Measurements from ENCODE around the gene FAM186B. TPM values are rescaled to one million over a fixed set of nuclear protein-coding genes. Genes with fewer than 3 reads are reported as not detected.

FAM186B gene
- total and polyA plus RNA-seq, 2 experiments from 2014 or later, result 0.21 to 0.38 TPM

GRCh38 chr12:49654715-49655114 is 49.3 kb upstream of the FAM186B start (continued):
- TF ChIP-seq, protein P1, sequence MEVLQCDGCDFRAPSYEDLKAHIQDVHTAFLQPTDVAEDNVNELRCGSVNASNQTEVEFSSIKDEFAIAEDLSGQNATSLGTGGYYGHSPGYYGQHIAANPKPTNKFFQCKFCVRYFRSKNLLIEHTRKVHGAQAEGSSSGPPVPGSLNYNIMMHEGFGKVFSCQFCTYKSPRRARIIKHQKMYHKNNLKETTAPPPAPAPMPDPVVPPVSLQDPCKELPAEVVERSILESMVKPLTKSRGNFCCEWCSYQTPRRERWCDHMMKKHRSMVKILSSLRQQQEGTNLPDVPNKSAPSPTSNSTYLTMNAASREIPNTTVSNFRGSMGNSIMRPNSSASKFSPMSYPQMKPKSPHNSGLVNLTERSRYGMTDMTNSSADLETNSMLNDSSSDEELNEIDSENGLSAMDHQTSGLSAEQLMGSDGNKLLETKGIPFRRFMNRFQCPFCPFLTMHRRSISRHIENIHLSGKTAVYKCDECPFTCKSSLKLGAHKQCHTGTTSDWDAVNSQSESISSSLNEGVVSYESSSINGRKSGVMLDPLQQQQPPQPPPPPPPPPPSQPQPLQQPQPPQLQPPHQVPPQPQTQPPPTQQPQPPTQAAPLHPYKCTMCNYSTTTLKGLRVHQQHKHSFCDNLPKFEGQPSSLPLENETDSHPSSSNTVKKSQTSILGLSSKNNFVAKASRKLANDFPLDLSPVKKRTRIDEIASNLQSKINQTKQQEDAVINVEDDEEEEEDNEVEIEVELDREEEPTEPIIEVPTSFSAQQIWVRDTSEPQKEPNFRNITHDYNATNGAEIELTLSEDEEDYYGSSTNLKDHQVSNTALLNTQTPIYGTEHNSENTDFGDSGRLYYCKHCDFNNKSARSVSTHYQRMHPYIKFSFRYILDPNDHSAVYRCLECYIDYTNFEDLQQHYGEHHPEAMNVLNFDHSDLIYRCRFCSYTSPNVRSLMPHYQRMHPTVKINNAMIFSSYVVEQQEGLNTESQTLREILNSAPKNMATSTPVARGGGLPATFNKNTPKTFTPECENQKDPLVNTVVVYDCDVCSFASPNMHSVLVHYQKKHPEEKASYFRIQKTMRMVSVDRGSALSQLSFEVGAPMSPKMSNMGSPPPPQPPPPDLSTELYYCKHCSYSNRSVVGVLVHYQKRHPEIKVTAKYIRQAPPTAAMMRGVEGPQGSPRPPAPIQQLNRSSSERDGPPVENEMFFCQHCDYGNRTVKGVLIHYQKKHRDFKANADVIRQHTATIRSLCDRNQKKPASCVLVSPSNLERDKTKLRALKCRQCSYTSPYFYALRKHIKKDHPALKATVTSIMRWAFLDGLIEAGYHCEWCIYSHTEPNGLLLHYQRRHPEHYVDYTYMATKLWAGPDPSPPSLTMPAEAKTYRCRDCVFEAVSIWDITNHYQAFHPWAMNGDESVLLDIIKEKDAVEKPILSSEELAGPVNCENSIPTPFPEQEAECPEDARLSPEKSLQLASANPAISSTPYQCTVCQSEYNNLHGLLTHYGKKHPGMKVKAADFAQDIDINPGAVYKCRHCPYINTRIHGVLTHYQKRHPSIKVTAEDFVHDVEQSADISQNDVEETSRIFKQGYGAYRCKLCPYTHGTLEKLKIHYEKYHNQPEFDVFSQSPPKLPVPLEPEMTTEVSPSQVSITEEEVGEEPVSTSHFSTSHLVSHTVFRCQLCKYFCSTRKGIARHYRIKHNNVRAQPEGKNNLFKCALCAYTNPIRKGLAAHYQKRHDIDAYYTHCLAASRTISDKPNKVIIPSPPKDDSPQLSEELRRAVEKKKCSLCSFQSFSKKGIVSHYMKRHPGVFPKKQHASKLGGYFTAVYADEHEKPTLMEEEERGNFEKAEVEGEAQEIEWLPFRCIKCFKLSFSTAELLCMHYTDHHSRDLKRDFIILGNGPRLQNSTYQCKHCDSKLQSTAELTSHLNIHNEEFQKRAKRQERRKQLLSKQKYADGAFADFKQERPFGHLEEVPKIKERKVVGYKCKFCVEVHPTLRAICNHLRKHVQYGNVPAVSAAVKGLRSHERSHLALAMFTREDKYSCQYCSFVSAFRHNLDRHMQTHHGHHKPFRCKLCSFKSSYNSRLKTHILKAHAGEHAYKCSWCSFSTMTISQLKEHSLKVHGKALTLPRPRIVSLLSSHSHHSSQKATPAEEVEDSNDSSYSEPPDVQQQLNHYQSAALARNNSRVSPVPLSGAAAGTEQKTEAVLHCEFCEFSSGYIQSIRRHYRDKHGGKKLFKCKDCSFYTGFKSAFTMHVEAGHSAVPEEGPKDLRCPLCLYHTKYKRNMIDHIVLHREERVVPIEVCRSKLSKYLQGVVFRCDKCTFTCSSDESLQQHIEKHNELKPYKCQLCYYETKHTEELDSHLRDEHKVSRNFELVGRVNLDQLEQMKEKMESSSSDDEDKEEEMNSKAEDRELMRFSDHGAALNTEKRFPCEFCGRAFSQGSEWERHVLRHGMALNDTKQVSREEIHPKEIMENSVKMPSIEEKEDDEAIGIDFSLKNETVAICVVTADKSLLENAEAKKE (CRISPR knock-in tag; IDR thresholded peaks at IDR 0.05), result no peak

DNA sequence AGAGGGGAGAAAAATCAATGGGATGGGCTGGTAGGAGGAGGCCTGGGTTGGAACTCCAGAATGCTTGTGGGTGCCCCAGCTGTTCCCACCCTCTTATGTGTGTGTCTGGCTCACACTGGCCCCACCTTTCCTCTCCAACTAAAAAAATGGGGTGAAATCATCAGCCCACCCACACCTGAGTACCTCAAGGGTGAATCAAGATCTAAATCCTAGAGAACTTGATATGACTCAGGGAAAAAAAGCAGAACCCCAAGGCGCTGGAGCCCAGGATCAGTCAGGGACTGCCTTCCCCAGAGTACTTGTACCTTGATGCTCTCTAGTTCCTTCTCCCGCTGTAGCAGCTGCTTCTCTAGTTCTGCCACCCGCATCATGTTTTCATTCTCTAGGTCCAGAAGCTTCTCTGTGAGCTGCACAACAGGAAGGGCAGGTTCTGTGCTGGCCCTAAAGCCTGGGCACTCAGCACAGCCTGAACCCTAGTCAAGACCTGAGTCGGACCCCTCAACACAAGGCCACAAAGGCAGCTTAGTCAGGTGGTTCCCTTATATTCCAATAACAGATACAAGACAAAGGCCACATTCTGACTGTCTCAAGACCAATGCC is 47.6 kb upstream of the FAM186B start:
- Histone ChIP-seq H3K4me1 (ENCODE audit: insufficient read depth) (no peaks in the 10 kb centered on the region), H2AFZ (no peak overlapping the region), H3K27me3 (ENCODE audit: insufficient read depth) (no peaks in the 10 kb centered on the region), H3K27ac (ENCODE audit: low read depth) (no peak overlapping the region), H3K4me2 (no peak overlapping the region), H3K79me2 (replicated peaks; ENCODE audit: insufficient read depth) (no peaks in the 10 kb centered on the region), H3K9me2 (ENCODE audit: insufficient read depth) (no peaks in the 10 kb centered on the region), H3F3A (replicated peaks; ENCODE audit: low read depth) (no peaks in the 10 kb centered on the region), H3K36me3 (ENCODE audit: insufficient read depth) (peaks cover 23% of the 10 kb centered on the region), H3K4me3 (no peak overlapping the region), H4K20me1 (replicated peaks; ENCODE audit: insufficient read depth) (peaks cover 7% of the 10 kb centered on the region; the same call in 1 of the 2 replicates)
- H3K4me3 Mint-ChIP-seq, result no peak overlapping the region
- H3K4me1 Mint-ChIP-seq, result peaks cover 7% of the 10 kb centered on the region
- ATAC-seq (no peak), DNase-seq (ENCODE audit: low spot score) (no peak)
- H3K27me3 Mint-ChIP-seq (ENCODE audit: insufficient read depth, low read depth, poor library complexity), result peaks cover 7% of the 10 kb centered on the region
- no peaks in the 10 kb centered on the region for H3K9me3 Mint-ChIP-seq
- H3K27ac Mint-ChIP-seq, result no peak overlapping the region
- peaks cover 69% of the 10 kb centered on the region for H3K36me3 Mint-ChIP-seq (ENCODE audit: low read depth)
- TF ChIP-seq ZNF331 (CRISPR knock-in tag; IDR thresholded peaks at IDR 0.05; ENCODE audit: low read depth), result no peak
- TF ChIP-seq CREB1 (CRISPR knock-in tag; IDR thresholded peaks at IDR 0.05; ENCODE audit: low read depth), result no peak
- no peak for TF ChIP-seq REST (IDR thresholded peaks at IDR 0.05; ENCODE audit: unreplicated experiment)
- no peak for TF ChIP-seq JUNB (IDR thresholded peaks at IDR 0.05; ENCODE audit: unreplicated experiment)
- TF ChIP-seq EZH2phosphoT487 (IDR thresholded peaks at IDR 0.05; ENCODE audit: unreplicated experiment), result no peak
- no peak for TF ChIP-seq STAT1 (IDR thresholded peaks at IDR 0.05; ENCODE audit: unreplicated experiment)
- TF ChIP-seq EZH2 (IDR thresholded peaks at IDR 0.05; ENCODE audit: low read depth, unreplicated experiment), result no peak
- no peak for TF ChIP-seq NANOG (IDR thresholded peaks at IDR 0.05; ENCODE audit: borderline replicate concordance)
- TF ChIP-seq, protein P2, sequence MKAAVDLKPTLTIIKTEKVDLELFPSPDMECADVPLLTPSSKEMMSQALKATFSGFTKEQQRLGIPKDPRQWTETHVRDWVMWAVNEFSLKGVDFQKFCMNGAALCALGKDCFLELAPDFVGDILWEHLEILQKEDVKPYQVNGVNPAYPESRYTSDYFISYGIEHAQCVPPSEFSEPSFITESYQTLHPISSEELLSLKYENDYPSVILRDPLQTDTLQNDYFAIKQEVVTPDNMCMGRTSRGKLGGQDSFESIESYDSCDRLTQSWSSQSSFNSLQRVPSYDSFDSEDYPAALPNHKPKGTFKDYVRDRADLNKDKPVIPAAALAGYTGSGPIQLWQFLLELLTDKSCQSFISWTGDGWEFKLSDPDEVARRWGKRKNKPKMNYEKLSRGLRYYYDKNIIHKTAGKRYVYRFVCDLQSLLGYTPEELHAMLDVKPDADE (IDR thresholded peaks at IDR 0.05), result no peak
- no peak for TF ChIP-seq CTCF (conservative IDR thresholded peaks at IDR 0.05; ENCODE audit: low read depth in 2 of 2)
- TF ChIP-seq POLR2AphosphoS5 (IDR thresholded peaks at IDR 0.05; ENCODE audit: low read depth), result no peak
- TF ChIP-seq ZNF114 (CRISPR knock-in tag; IDR thresholded peaks at IDR 0.05), result no peak

Data from GM23338 (cell line).